HG03342 (cell line): ENCODE data around the gene BCL2L1.
"Not testable (repeated sequence)": the region's sequence is repeated elsewhere in the genome, so short reads cannot be mapped to it uniquely, and the experiment has no call there.

Experiments
- ATAC-seq: cut with Tn5 transposase; IDR thresholded peaks from one replicate; pipeline ENCODE4 v1.9.1; 2021; ENCODE audit warnings: mild to moderate bottlenecking, moderate library complexity; ENCODE audit not compliant: unreplicated experiment

BCL2L1 gene

GRCh38 chr20:31677553-31678260 is 45.0 kb downstream of the BCL2L1 start:
- no peak for ATAC-seq

GRCh38 chr20:31676609-31676989 is 46.1 kb downstream of the BCL2L1 start:
- ATAC-seq = no peak

- ATAC-seq = no peak
Observed at GRCh38 chr20:31675828-31676608, 46.6 kb downstream of the BCL2L1 start.

GRCh38 chr20:31674895-31675827 is 47.5 kb downstream of the BCL2L1 start:
- peak; percentile 71 for ATAC-seq

- no peak for ATAC-seq
Observed at GRCh38 chr20:31673943-31674463, 48.7 kb downstream of the BCL2L1 start.

- ATAC-seq = no peak
Observed at GRCh38 chr20:31673435-31673834, 49.2 kb downstream of the BCL2L1 start.

- ATAC-seq = no peak
Observed at GRCh38 chr20:31671324-31671723, 51.3 kb downstream of the BCL2L1 start.

- ATAC-seq = no peak
Observed at GRCh38 chr20:31670371-31671228, 52.1 kb downstream of the BCL2L1 start.

GRCh38 chr20:31669876-31670275 is 52.8 kb downstream of the BCL2L1 start:
- ATAC-seq = no peak

GRCh38 chr20:31668944-31669343 is 53.7 kb downstream of the BCL2L1 start:
- not testable (repeated sequence) for ATAC-seq

- ATAC-seq = no peak
Observed at GRCh38 chr20:31667315-31668285, 55.1 kb downstream of the BCL2L1 start.

GRCh38 chr20:31666258-31667042 is 56.2 kb downstream of the BCL2L1 start:
- ATAC-seq = no peak

GRCh38 chr20:31665753-31666152 is 56.9 kb downstream of the BCL2L1 start:
- ATAC-seq = no peak

- ATAC-seq = no peak
Observed at GRCh38 chr20:31664696-31665354, 57.8 kb downstream of the BCL2L1 start.

- no peak for ATAC-seq
Observed at GRCh38 chr20:31663838-31664695, 58.6 kb downstream of the BCL2L1 start.

- no peak for ATAC-seq
Observed at GRCh38 chr20:31663524-31663837, 59.2 kb downstream of the BCL2L1 start.

GRCh38 chr20:31662372-31662854 is 60.3 kb downstream of the BCL2L1 start:
- no peak for ATAC-seq
